ENCODE results near the gene FLNB. TPM values are rescaled to one million over a fixed set of nuclear protein-coding genes. Genes with fewer than 3 reads are reported as not detected.
"Not testable (repeated sequence)": the region's sequence is repeated elsewhere in the genome, so short reads cannot be mapped to it uniquely, and the experiment has no call there.

FLNB gene
- total RNA-seq, 1 experiment from 2014 or later: 41.2 TPM

GRCh38 chr3:58200846-58201355 lies 192.7 kb downstream of the FLNB start:
- ChIA-PET POLR2A (ENCODE audit: low non-redundant PET) (no interaction called here), CTCF (no interaction called here)
- H3K27me3 ChIP-seq (replicated peaks; ENCODE audit: insufficient read depth, low read depth, low read length, poor library complexity): no peaks in the 10 kb centered on the region
- H3K27ac ChIP-seq (ENCODE audit: low read depth, low read length, poor library complexity, severe bottlenecking): no peak overlapping the region
- no peaks in the 10 kb centered on the region for H3K9me3 ChIP-seq (ENCODE audit: low read depth, low read length, poor library complexity, severe bottlenecking)
- DNase-seq (ENCODE audit: low spot score): no peak
- H3K36me3 ChIP-seq (ENCODE audit: insufficient read depth, low read length, poor library complexity, severe bottlenecking): no peaks in the 10 kb centered on the region
- TF ChIP-seq CTCF (conservative IDR thresholded peaks at IDR 0.05; ENCODE audit: low read depth, low read length) (no peak), EZH2 (IDR thresholded peaks at IDR 0.05; ENCODE audit: borderline replicate concordance, low read depth, low read length, poor library complexity, severe bottlenecking) (no peak)
- no peak overlapping the region for H3K4me3 ChIP-seq (ENCODE audit: low read depth, low read length, poor library complexity, severe bottlenecking)
- BruUV-seq (replicated peaks): no TSS peak
- H3K4me1 ChIP-seq (ENCODE audit: insufficient read depth, low read length, poor library complexity, severe bottlenecking): no peaks in the 10 kb centered on the region
- intact Hi-C loops (cut with micrococcal nuclease; ENCODE audit: unreplicated experiment): no loop called here

GRCh38 chr3:58201451-58201850 lies 193.2 kb downstream of the FLNB start:
- H3K4me3 ChIP-seq (ENCODE audit: low read depth, low read length, poor library complexity, severe bottlenecking); POLR2A ChIA-PET (ENCODE audit: low non-redundant PET); H3K9me3 ChIP-seq (ENCODE audit: low read depth, low read length, poor library complexity, severe bottlenecking); H3K27me3 ChIP-seq (replicated peaks; ENCODE audit: insufficient read depth, low read depth, low read length, poor library complexity); DNase-seq (ENCODE audit: low spot score); intact Hi-C loops (cut with micrococcal nuclease; ENCODE audit: unreplicated experiment); H3K4me1 ChIP-seq (ENCODE audit: insufficient read depth, low read length, poor library complexity, severe bottlenecking); H3K36me3 ChIP-seq (ENCODE audit: insufficient read depth, low read length, poor library complexity, severe bottlenecking); H3K27ac ChIP-seq (ENCODE audit: low read depth, low read length, poor library complexity, severe bottlenecking); BruUV-seq (replicated peaks): not testable (repeated sequence)
- CTCF ChIA-PET: interaction anchor here (0.6 kb wide), 1 partner anchor 23 kb away, joined by 5 read pairs; no protein-coding TSS in a partner anchor

GRCh38 chr3:58202917-58203360 lies 194.7 kb downstream of the FLNB start:
- H3K4me3 ChIP-seq (ENCODE audit: low read depth, low read length, poor library complexity, severe bottlenecking): no peak overlapping the region
- H3K36me3 ChIP-seq (ENCODE audit: insufficient read depth, low read length, poor library complexity, severe bottlenecking): no peaks in the 10 kb centered on the region
- no peak for DNase-seq (ENCODE audit: low spot score)
- no peaks in the 10 kb centered on the region for H3K27me3 ChIP-seq (replicated peaks; ENCODE audit: insufficient read depth, low read depth, low read length, poor library complexity)
- no peaks in the 10 kb centered on the region for H3K4me1 ChIP-seq (ENCODE audit: insufficient read depth, low read length, poor library complexity, severe bottlenecking)
- ChIA-PET POLR2A (ENCODE audit: low non-redundant PET) (no interaction called here), CTCF (no interaction called here)
- H3K27ac ChIP-seq (ENCODE audit: low read depth, low read length, poor library complexity, severe bottlenecking): no peak overlapping the region
- no TSS peak for BruUV-seq (replicated peaks)
- intact Hi-C loops (cut with micrococcal nuclease; ENCODE audit: unreplicated experiment): no loop called here
- H3K9me3 ChIP-seq (ENCODE audit: low read depth, low read length, poor library complexity, severe bottlenecking): no peaks in the 10 kb centered on the region
- TF ChIP-seq CTCF (conservative IDR thresholded peaks at IDR 0.05; ENCODE audit: low read depth, low read length) (no peak), EZH2 (IDR thresholded peaks at IDR 0.05; ENCODE audit: borderline replicate concordance, low read depth, low read length, poor library complexity, severe bottlenecking) (no peak)

- POLR2A ChIA-PET (ENCODE audit: low non-redundant PET): no interaction called here
Measured at GRCh38 chr3:58203541-58203940, 195.3 kb downstream of the FLNB start.

More at GRCh38 chr3:58203541-58203940, 195.3 kb downstream of the FLNB start:
- BruUV-seq (replicated peaks): no TSS peak
- TF ChIP-seq CTCF (conservative IDR thresholded peaks at IDR 0.05; ENCODE audit: low read depth, low read length) (no peak), EZH2 (IDR thresholded peaks at IDR 0.05; ENCODE audit: borderline replicate concordance, low read depth, low read length, poor library complexity, severe bottlenecking) (no peak)
- no peaks in the 10 kb centered on the region for H3K36me3 ChIP-seq (ENCODE audit: insufficient read depth, low read length, poor library complexity, severe bottlenecking)
- H3K27ac ChIP-seq (ENCODE audit: low read depth, low read length, poor library complexity, severe bottlenecking): no peak overlapping the region
- no peak overlapping the region for H3K4me3 ChIP-seq (ENCODE audit: low read depth, low read length, poor library complexity, severe bottlenecking)
- H3K9me3 ChIP-seq (ENCODE audit: low read depth, low read length, poor library complexity, severe bottlenecking): no peaks in the 10 kb centered on the region
- no peaks in the 10 kb centered on the region for H3K4me1 ChIP-seq (ENCODE audit: insufficient read depth, low read length, poor library complexity, severe bottlenecking)
- no peak for DNase-seq (ENCODE audit: low spot score)
- intact Hi-C loops (cut with micrococcal nuclease; ENCODE audit: unreplicated experiment): no loop called here
- CTCF ChIA-PET: interaction anchor here (0.6 kb wide), 1 partner anchor 26 kb away, joined by 3 read pairs; no protein-coding TSS in a partner anchor
- no peaks in the 10 kb centered on the region for H3K27me3 ChIP-seq (replicated peaks; ENCODE audit: insufficient read depth, low read depth, low read length, poor library complexity)

Measured in A673 (cell line).